ENCODE results near the gene CRKL.

GRCh38 chr22:20946080-20946986 lies 29.1 kb downstream of the CRKL start:
- TF ChIP-seq SP1 (IDR thresholded peaks at IDR 0.05) (no peak), L3MBTL2 (conservative IDR thresholded peaks at IDR 0.05) (no peak)

All from HEK293T (cell line).